DND-41 (cell line): ENCODE data around the gene ZNF658.
"Not testable (repeated sequence)": the region's sequence is repeated elsewhere in the genome, so short reads cannot be mapped to it uniquely, and the experiment has no call there.

ENCODE experiments used
- CTCF ChIP-seq: IDR thresholded peaks from 2 replicates; pipeline ENCODE4 v1.5.1; 2012; ENCODE audit warnings: borderline replicate concordance, low read length, moderate library complexity, mild to moderate bottlenecking; ENCODE audit not compliant: poor library complexity, severe bottlenecking; ENCODE audit errors: extremely low read depth
- EZH2 ChIP-seq: IDR thresholded peaks from 3 replicates; pipeline ENCODE4 v1.6.1; 2012; ENCODE audit warnings: borderline replicate concordance, low read depth, mild to moderate bottlenecking, moderate library complexity, low read length, inconsistent platforms; ENCODE audit not compliant: severe bottlenecking

- TF ChIP-seq CTCF, EZH2: not testable (repeated sequence)
Observed at GRCh38 chr9:66942400-66943155, 42.1 kb downstream of the ZNF658 start.
